BE2C (cell line): Measurements from ENCODE around the gene SPEM1.
"Not testable (repeated sequence)": the region's sequence is repeated elsewhere in the genome, so short reads cannot be mapped to it uniquely, and the experiment has no call there.

ENCODE experiments used
- DNase-seq: peaks from one replicate; pipeline ENCODE4 v3.0.0-alpha.2; 2020
- H3K27me3 ChIP-seq: fragments of 250-450 bp; sonication (Bioruptor Pico); 2 replicates; pipeline ENCODE4 v1.5.1; 2020; ENCODE audit warnings: mild to moderate bottlenecking
- H3K36me3 ChIP-seq: fragments of 250-450 bp; sonication (Bioruptor Pico); 2 replicates; pipeline ENCODE4 v1.5.1; 2020; ENCODE audit warnings: mild to moderate bottlenecking
- H3K4me1 ChIP-seq: fragments of 250-450 bp; sonication (Bioruptor Pico); 2 replicates; pipeline ENCODE4 v1.5.1; 2020
- H3K4me3 ChIP-seq: 2 replicates; pipeline ENCODE4 v1.5.1; 2011; ENCODE audit warnings: low read depth, low read length
- H3K9me3 ChIP-seq: fragments of 250-450 bp; sonication (Bioruptor Pico); 2 replicates; pipeline ENCODE4 v1.5.1; 2020
- CTCF ChIP-seq: IDR thresholded peaks from 2 replicates; pipeline ENCODE4 v1.5.1; 2012; ENCODE audit warnings: mild to moderate bottlenecking, low read depth, low read length

SPEM1 gene

GRCh38 chr17:7467498-7467897 lies 47.4 kb downstream of the SPEM1 start:
- TF ChIP-seq CTCF, result no peak
- Histone ChIP-seq H3K4me1 (no peaks in the 10 kb centered on the region), H3K27me3 (no peaks in the 10 kb centered on the region), H3K4me3 (no peak overlapping the region), H3K36me3 (no peaks in the 10 kb centered on the region), H3K9me3 (no peaks in the 10 kb centered on the region)
- no peak for DNase-seq

GRCh38 chr17:7468290-7468689 lies 48.2 kb downstream of the SPEM1 start:
- Histone ChIP-seq H3K36me3 (no peaks in the 10 kb centered on the region), H3K9me3 (no peaks in the 10 kb centered on the region), H3K4me3 (no peak overlapping the region), H3K4me1 (no peaks in the 10 kb centered on the region), H3K27me3 (no peaks in the 10 kb centered on the region)
- TF ChIP-seq CTCF, result no peak
- no peak for DNase-seq

- no peak overlapping the region for H3K4me3 ChIP-seq
- DNase-seq, result no peak
- H3K36me3 ChIP-seq, result no peaks in the 10 kb centered on the region
- H3K27me3 ChIP-seq, result no peaks in the 10 kb centered on the region
- H3K4me1 ChIP-seq, result no peaks in the 10 kb centered on the region
- H3K9me3 ChIP-seq, result no peaks in the 10 kb centered on the region
- no peak for TF ChIP-seq CTCF
Observed at GRCh38 chr17:7468804-7469389, 48.8 kb downstream of the SPEM1 start.

- not testable (repeated sequence) for H3K4me3 ChIP-seq, H3K9me3 ChIP-seq, H3K27me3 ChIP-seq, DNase-seq, H3K4me1 ChIP-seq, H3K36me3 ChIP-seq
Observed at GRCh38 chr17:7469843-7470242, 49.7 kb downstream of the SPEM1 start.

GRCh38 chr17:7470457-7470973 lies 50.4 kb downstream of the SPEM1 start:
- DNase-seq, H3K4me1 ChIP-seq, H3K27me3 ChIP-seq, H3K4me3 ChIP-seq, H3K36me3 ChIP-seq, H3K9me3 ChIP-seq: not testable (repeated sequence)
